ENCODE data around the gene MAN2B1. TPM values are rescaled to one million over a fixed set of nuclear protein-coding genes. Genes with fewer than 3 reads are reported as not detected.

The MAN2B1 gene
- total and polyA plus RNA-seq, 2 of the 8 experiments (the other 6 are each of a cell fraction or from before 2014, with no cell fraction given), result 55.3 to 76.3 TPM

DNA sequence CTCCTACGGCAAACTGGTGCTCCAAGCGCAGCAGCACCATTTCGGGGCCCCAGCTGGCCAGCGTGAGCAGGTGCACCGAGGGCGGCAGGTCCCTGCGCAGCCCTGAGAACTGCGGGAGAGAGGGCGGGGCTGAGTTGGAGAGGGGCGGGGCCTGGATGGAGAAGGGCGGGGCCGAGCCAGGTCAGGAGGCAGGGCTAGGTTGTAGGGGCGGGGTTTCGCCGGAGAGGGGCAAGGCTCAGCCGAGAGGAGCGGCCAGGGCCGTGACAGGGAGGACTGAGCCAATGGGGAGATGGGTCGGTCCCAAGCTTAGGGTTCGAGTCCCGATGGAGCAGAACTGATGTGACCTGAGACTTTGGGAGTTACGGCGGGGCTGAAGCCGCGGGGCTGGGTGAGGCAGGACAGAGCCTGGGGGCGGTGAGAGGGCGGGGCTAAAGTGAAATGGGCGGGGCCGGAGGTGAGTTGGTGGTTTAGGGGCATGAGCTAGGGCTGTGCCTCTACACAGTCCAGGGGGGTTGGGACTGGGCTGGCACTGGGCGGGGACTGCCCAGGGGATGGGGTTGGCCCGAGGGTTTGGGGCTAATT, 19.0 kb downstream of the MAN2B1 start (continued):
- TF ChIP-seq SUZ12 (IDR thresholded peaks at IDR 0.05; ENCODE audit: low read length) (no peak), CHD1 (IDR thresholded peaks at IDR 0.05; ENCODE audit: low read depth, low read length) (no peak), PHF8 (conservative IDR thresholded peaks at IDR 0.05; ENCODE audit: low read depth, low read length) (no peak), FOSL1 (IDR thresholded peaks at IDR 0.05; ENCODE audit: insufficient read depth, low read depth, low read length) (no peak), RFX5 (IDR thresholded peaks at IDR 0.05; ENCODE audit: borderline replicate concordance, low read depth, low read length) (no peak), SP4 (IDR thresholded peaks at IDR 0.05; ENCODE audit: low read length) (no peak), SAP30 (IDR thresholded peaks at IDR 0.05; ENCODE audit: insufficient read depth, insufficient replicate concordance, low read length) (no peak), EGR1 (IDR thresholded peaks at IDR 0.05; ENCODE audit: borderline replicate concordance, low read depth, low read length) (no peak)
- TF ChIP-seq, protein P1, sequence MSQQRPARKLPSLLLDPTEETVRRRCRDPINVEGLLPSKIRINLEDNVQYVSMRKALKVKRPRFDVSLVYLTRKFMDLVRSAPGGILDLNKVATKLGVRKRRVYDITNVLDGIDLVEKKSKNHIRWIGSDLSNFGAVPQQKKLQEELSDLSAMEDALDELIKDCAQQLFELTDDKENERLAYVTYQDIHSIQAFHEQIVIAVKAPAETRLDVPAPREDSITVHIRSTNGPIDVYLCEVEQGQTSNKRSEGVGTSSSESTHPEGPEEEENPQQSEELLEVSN (IDR thresholded peaks at IDR 0.05), result no peak
